ENCODE results near the gene NACC2.
"Not testable (repeated sequence)": the region's sequence is repeated elsewhere in the genome, so short reads cannot be mapped to it uniquely, and the experiment has no call there.

NACC2 gene

DNA sequence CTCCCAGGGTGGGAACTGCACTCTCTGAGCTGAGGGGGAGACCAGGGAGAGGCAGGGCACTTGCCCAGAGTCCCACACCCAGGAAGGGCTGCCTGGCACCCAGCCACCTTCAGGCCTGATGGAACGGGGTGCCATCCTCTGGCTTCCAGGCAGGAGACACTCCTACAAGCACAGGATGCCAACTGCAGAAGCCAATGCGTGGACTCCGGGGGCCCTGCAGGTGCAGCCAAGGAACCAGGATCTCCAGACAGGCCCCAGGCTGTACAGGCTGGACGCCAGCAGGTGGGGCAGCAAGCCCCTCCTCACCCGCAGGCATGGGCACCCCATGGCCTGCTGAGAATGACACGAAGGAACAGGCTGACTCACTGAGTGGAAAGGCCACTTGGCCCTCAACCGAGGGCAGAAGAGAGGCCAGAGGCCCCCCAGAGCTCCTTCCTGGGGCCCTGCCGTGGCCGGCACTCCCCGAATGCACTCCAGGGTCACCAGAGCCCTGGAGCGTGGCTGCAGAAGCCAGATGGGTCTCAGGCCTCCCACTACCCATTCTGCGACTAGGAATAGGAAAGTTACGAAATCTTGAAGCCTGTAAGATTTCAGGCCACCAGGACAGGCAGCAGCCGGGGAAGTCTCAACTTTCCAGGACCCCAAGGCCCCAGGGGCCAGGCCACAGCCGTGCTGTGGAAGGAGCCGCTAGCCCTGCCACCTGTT, 15.7 kb downstream of the NACC2 start:
- DNase-seq: no peak

DNA sequence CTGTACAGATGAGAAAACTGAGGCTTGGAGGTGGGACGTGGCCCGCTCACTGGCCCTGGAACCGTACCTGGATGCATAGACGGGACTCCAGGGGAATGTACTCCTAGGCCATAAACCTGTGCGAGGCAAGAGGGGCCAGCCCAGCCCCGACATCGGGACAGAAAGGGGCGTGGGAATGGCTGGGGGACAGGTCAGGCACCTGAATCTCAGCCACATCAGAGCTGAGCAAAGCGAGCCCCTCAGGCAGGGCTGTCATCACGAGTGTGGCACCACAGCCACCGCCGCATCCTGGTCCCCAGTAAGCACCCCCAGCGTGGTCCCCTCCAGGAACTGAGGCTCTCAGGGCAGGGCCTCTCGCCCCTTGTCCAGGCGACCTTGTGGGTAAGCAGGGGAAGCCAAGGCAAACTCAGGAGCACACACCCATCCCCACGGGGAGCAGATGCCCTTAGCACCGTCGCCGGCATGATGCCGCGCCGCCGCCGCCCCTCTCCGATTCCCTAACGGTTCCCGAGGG, 16.5 kb downstream of the NACC2 start:
- no peak for DNase-seq

DNA sequence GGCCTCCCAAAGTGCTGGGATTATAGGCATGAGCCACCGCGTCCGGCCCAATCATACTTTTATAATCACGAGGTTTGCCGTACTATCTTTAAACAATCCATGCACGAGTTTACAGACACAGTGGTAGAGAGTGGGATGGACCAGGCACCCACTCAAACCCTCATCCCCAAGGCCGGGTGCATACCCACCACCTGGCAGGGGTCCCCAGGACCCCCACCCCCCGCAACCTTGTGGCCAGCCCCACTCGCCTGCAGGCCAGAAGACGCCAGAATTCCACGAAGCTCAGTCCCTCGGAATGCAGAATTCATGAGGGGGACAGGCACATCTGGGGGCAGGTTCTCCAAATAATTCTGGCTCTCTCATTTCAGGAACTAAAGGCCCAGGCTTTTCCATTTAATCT, 17.1 kb downstream of the NACC2 start:
- DNase-seq: no peak

DNA sequence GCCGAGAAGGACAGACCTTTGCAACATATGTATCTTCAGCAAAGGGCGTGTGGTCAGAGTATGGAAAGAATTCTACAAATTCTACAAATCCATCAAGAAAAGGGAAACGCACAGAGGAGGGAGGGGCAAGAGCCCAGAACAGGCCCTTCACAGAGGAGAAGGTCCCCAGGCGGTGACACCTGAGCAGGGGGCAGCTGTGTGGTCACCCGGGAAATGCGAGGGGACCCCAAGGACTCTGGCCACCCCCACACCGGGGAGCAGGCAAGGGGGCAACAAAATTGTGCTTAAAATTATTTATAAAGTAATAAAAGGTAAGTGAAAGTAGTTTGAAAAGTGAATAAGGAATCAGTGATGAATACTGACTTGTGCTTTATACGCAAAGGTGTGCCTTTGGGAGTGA, 17.6 kb downstream of the NACC2 start:
- DNase-seq: no peak

DNA sequence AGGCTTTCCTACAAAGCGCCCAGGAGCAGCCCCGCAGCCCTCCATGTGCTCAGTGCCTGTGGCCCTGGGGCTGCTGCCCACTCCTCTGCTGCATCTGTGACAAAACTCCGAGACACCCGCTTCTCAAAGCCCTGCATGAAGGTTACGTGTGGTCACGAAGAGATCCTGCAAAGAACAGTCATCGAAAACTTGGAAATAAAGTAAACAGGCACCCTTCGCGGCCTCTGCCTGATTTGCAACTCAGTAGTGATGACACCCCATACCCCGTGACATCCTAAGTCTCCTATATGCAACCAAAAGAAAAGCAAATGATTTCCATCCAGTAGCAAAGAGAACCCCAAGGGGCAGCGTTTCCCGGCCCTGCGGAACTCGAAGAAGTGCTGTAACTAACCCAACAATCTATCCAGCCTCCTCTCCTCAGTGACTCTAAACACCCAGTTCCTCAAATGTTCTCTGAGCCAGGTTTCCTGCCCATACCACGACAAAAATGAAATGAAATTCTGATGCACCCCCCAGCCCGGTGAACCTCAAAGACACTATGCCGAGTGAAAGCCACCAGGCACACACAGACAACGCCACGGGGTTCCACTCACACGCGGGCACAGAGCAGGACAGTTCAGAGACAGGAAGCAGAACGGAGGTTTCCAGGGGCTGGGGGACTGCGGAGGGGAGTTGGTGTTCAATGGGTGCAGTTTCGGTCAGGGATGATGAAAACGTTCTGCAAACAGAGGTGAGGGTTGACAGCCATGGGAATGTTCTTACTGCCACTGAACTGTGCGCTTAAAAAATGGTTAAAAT, 19.0 kb downstream of the NACC2 start:
- DNase-seq: no peak

DNA sequence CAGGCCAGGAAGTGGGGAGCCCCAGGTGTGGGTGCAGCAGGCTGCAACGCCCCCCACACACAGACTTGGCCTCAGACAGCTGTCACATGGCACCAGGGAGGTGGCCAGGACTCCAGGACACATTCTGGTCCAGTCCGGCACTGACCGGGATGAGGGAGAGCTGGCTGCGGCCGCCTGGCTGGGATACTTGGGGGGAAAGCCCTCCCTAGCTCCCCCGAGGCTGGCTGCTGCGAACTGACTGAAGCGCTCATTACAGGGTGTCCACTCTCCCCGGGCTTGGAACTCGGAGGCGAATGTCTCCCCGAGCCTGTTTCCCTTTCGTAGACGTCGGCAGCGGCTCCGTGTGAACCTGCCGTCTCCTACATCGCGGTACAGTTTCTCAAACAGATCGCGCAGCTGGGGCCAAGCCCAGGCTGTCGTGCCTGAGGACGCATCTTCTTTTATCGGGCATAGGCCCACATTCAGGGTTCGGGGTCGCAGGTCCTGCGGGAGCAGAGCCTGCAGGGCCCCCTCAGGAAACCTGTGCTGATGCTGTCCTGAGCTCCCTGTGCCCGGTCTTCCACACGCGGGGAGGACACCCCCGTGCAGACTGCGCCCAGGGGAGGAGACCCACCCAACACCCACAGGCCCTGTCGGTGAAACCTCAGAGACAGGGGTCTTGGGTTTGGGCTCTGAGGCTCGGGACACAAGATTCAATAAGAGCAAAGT, 19.8 kb downstream of the NACC2 start:
- no peak for DNase-seq

DNA sequence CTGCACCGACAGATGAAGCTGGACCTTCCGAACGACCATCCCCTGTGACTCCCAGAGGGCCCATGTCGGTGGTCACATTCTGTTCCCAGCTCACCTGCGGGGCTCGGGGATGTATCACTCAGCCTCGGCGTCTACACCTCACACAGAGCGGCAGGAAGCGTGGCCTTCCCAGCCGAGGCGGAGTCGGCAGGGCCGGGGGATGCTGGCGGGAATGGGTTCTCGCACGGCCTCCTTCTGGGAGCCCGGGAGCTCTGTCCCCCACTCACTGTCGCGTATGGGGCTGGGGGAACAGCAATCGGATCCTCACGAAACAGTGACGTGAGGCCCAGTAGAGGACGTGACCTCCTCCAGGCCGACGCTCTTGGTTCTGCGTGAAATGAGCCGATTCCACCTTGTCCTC, 20.4 kb downstream of the NACC2 start:
- DNase-seq: no peak

DNA sequence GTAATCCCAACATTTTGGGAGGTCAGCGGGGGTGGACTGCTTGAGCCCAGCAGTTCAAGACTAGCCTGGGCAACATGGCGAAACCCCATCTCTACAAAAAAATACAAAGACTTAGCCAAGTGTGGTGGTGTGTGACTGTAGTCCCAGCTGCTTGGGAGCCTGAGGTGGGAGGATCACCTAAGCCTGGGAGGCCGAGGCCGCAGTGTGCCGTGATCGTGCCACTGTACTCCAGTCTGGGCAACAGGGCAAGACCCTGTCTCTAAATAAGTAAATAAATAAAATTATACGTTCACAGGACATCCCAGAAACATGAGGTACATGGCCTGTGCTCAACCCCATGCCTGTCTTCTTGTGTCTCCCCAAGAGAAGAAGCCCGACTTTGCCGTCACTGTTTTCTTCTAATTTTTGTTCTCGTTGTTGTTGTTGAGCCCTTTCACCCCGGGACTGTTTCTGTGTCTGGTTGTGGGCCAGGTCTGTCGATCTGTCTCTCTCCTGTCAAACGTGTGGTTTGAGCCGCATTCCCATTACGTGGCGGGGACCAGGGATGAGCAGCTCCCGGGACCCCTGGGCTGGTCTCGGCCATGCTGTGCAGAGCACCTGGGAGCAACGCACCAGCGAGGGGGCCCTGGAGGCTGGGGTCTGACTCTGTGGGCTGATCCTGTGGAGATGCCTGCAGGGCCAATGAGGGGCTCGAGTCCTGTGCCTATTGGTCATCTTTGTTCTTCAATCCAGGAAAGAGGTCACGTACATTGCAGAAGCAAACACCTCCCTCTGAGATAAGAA, 32.2 kb downstream of the NACC2 start:
- DNase-seq: no peak

DNA sequence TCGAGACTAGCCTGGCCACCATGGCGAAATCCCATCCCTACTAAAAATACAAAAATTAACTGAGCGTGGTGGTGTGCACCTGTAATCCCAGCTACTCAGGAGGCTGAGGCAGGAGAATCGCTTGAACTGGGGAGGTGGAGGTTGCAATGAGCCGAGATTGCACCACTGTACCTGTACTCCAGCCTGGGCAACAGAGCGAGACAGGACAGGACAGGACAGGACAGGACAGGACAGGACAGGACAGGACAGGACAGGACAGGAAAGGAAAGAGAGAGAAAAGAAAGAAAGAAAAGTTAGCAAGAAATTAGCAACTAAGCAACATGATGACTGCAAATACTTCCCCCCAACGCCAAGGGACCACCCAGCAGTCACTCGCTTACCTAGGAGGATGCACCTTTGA, 33.2 kb downstream of the NACC2 start:
- DNase-seq: not testable (repeated sequence)

DNA sequence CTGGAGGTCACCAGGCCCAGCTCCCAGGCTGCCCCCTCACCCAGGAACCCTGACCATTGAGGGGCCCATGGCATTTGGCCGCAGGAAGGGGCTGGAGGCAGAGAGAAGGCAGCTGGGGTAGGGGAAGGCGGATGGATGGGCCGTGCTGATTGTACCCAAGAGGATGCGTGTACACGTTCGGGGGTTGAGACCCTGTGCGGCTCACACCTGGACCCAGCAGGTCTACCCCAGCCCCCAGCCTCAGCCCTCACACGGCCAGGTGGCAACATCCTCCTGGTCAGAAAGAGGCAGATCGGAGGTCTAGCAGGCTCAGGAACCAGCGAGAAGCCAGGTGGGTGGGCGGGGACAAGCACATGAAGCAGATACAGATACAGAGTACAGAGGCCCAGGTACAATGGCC, 33.7 kb downstream of the NACC2 start:
- no peak for DNase-seq

DNA sequence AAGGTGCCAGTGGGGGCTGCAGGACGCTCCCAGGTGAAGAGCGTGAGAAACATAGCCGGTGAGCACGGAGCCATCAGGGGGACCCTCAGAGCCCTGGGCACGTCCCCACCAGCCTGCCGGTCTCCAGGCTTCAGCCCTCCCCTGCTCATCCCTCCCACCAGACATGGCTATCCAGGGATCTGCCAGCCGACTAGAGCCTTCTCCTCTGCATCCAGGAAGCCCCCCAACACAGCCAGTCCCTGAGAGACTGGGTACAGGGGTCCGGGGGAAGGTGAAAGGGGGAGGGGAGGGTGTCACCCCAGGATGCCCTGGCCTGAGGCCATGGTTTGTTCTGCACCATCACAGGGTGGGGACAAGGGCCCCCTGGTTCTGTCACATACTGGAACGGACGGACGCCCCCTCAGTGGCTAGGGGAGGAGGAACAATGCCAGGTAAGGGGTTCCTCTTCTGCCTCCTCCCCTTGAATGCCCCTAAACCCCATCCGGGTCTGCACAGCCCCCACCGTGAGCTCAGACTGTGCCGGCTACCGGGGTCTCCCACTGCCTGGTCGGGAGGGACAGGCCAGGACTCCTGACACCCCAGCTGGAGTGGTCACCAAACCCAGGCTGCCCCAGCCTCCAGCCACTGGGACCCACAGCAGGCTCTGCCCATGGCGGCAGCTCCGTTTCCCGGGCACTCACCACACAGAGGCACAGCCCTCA, 34.3 kb downstream of the NACC2 start:
- DNase-seq: no peak

DNA sequence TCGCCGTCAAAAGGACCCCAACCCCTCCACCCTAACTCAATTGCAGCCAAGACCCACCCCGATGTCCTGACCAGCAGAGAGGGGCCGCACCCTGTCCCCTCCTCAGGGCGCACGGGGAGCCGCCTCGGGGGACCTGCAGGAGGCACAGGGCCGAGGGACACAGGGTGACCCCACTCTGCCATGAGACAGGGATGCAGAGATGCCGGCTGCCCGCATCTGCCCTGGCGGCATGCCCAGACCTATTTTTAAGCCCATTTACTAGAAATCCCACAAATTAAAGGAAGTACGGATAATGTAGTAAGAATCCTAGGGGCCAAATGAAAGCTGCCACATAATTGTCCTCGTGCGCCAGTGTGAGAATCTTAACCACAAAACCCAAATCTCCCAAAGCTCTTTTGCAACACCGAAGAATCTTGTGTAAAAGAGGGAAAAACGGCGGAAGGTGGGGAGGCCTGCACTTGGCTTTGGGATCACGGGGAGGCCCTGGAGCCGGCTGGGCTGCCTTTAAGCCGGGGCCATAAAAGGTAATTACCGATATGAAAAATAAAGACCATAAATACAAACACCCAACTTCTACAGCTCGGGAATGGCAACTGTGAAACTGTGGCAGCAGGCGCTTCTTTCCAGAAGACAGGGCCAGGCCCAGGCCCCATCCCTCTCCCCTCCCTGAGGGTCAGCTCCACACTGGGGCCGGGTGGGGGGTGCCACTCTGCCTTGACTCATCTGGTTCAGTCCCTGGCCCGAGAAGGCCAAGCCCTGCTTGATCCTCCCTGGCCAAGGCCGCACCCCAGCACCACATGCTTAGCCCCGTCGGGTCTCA, 35.0 kb downstream of the NACC2 start:
- no peak for DNase-seq

DNA sequence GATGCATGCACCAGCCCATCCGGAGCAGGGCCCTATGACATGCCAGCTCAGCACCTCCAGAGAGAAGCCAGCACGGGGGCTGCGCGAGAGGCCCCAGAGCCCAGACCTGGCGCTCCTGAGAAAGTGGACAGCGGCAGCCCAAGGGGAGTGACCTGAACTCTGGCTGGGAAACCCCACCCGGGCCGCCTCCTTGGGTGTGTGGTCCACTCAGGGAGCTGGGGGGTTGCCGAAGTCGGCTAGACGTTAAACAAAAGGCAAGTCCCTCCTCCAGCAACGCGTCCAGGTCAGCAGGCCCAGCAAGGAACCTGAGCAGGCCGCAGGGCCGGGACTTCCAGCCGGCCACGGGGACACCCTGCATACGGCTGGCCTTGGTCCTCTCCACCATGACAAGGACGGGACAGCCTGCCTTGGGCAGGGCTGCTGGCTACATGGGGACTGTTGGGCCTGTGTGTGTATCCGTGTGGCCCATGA, 35.7 kb downstream of the NACC2 start:
- DNase-seq: no peak

DNA sequence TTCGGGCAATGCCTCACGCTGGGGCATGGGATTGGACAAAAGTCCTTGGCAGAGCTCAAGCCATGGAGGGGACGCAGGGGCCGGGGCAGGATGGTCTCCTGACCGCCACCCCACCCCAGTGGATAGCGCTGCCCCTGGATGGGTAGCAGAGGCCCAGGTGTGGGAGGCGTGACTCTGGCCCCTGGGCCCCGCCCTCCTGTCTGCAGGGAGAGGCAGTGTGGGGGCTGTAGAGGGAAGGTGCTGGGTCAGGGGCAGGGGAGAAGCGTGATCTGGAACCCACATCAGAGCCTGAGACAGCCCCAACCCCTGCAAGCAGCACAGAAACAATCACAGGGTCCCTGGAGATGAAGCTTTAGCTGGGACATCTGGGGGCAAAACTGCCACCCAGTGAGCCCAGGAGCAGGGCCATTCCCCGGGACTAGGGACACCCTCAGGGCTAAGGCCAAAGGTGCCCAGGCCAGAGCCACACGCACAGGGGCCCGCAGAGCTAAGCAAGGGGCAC, 36.2 kb downstream of the NACC2 start:
- no peak for DNase-seq

DNA sequence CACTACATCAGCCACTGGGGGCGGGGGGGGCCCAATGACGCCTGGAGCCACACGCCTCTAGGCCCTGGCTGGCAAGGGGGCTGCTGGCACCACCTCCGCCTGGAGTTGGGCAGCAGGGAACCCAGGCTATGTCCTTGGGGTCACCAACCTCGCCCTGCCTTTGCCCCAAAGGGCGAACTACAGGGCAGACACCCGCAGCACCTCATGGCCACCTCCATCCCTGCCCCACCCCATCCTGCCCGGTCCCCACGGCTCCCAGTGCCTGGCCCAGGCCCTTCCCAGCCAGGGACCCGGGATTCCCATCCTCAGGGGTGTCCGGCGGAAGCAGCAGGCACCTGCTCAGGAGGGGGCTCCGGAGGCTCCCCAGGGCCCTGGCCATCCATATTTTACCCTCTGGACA, 37.0 kb downstream of the NACC2 start:
- no peak for DNase-seq

DNA sequence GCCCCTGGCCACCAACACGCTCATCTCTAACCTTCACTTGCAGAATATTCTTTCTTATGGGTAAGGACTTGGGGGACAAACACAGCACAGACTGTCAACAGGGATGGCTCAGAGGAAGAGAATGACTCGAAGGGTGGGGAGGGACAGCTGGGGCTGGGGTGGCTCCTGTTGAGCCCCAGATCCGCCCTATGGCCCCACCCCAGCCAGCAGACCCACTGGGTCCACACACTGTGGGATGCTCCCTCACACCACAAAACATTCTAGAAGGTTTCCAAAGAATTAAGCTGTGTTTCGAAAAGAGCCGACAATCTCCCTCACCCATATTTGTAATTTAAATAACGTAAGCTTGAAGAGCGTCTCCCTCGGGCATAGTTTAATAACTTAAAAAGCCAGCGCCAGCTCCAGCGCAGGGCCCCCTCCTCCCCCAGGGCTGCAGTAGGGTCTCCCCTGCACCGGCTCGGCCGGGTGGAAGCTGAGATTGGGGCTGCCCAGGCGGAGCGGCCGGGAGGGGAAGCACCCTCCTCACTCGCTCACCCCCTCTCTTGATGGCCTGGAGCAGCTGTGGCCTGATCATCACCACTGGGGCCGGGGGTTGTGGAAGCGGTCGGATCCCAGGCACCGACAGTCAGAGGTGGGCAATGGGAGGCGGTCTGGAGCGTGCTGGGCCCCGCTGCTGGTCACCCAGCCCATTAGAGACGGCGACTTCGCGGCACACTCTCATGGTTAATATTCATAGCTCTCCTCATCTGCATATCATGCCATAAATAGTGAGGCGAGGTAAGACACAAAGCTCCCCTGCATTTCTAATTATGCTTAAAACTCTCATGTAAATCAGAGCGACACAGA, 37.6 kb downstream of the NACC2 start:
- DNase-seq: no peak

DNA sequence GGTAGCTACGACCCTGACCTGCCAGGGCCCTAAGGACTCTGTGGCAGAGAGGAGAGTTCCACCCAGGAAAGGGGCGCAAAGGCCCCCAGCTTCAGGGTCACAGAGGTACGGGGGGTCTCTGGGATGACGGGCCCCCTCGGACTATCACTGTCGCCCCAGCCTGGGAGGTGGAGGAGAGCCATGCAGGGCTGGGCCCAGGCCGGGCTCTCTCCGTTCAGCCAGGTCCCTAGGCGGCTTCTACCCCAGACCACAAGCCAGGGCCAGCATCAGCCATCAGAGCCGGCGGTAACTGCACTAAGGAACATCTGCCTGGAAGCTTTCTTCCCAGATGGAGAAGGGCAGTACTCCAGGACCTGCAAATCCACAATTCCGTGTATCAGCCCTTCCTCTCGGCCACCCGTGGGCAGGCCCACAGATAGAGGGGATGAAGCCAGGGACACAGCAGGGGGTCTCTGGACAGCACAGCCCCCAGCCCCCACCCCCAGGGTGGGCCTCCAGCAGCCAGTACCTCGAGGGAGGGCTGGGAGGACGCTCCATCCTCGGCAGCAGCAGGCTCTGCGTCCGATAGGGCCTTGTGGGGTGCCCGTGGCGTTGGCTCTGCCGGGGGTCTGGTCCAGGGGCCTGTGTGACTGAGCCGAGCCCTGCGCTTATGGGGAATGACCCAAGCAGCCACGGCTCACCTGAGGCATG, 38.4 kb downstream of the NACC2 start:
- no peak for DNase-seq

DNA sequence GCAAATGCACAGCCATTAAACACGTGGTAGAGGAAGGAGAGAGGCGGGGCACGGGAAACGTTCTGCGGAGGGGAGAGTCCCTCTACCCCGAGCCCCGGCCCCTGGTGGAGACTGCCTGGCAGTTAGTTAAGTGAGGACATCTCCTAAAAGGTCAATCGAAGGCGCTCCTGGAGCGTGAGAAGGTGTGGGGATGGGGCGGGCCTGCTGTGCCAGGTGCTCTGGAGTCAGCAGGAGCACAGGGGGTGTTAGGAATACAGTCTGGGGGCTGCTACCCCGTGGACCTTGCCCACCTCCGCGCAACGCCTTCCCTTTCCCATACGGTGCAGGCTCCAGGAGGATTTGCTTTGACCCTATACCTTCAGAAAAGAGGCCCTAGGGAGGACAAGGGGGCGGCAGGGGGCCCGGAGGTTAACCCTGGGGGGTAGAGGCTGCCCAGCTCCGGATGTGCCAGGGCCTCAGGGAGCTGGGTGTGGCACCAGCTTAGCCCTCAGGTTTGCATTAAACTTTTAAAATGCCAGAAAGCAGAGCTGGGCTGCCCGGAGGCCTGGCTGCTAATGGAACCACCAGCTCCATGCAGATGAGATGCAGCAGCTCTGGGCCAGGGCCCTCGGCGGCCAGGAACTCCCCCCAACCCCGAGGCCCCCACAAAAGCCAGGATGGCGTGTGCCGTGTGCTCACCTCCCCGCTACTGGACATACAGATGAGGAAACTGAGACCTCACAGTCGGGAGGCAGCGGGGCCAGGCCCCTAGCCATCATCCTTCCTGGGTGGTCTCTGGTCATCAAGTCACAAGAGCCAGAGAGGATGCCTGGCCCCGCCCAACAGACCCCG, 39.2 kb downstream of the NACC2 start:
- no peak for DNase-seq
